ENCODE results near the gene TUBGCP2.

Gene TUBGCP2

GRCh38 chr10:133299738-133300137 is 8.9 kb downstream of the TUBGCP2 start:
- no peak for FAIRE-seq

- no peak for FAIRE-seq
Observed at GRCh38 chr10:133299224-133299623, 9.4 kb downstream of the TUBGCP2 start.

- FAIRE-seq: no peak
Observed at GRCh38 chr10:133298466-133298865, 10.2 kb downstream of the TUBGCP2 start.

- FAIRE-seq: no peak
Observed at GRCh38 chr10:133297504-133297903, 11.2 kb downstream of the TUBGCP2 start.

- FAIRE-seq: no peak
Observed at GRCh38 chr10:133295426-133296320, 13.0 kb downstream of the TUBGCP2 start.

GRCh38 chr10:133294189-133294588 is 14.5 kb downstream of the TUBGCP2 start:
- no peak for FAIRE-seq

- FAIRE-seq: no peak
Observed at GRCh38 chr10:133293810-133294119, 14.9 kb downstream of the TUBGCP2 start.

GRCh38 chr10:133292919-133293809 is 15.5 kb downstream of the TUBGCP2 start:
- no peak for FAIRE-seq

- no peak for FAIRE-seq
Observed at GRCh38 chr10:133289761-133290160, 18.9 kb downstream of the TUBGCP2 start.

- FAIRE-seq: no peak
Observed at GRCh38 chr10:133287832-133288500, 20.7 kb downstream of the TUBGCP2 start.

- FAIRE-seq: no peak
Observed at GRCh38 chr10:133286366-133286765, 22.3 kb downstream of the TUBGCP2 start.

- FAIRE-seq: no peak
Observed at GRCh38 chr10:133285217-133285616, 23.5 kb downstream of the TUBGCP2 start.

- FAIRE-seq: no peak
Observed at GRCh38 chr10:133283931-133284330, 24.7 kb downstream of the TUBGCP2 start.

- FAIRE-seq: no peak
Observed at GRCh38 chr10:133282846-133283390, 25.8 kb downstream of the TUBGCP2 start.

GRCh38 chr10:133281628-133282372 is 26.9 kb downstream of the TUBGCP2 start:
- FAIRE-seq: no peak

- FAIRE-seq: no peak
Observed at GRCh38 chr10:133281084-133281483, 27.6 kb downstream of the TUBGCP2 start.

- FAIRE-seq: no peak
Observed at GRCh38 chr10:133280391-133281059, 28.1 kb downstream of the TUBGCP2 start.

- no peak for FAIRE-seq
Observed at GRCh38 chr10:133279326-133280226, 29.1 kb downstream of the TUBGCP2 start.

GRCh38 chr10:133278577-133279265 is 30.0 kb downstream of the TUBGCP2 start:
- no peak for FAIRE-seq

GRCh38 chr10:133277993-133278576 is 30.6 kb downstream of the TUBGCP2 start:
- no peak for FAIRE-seq
